ENCODE measurements around the gene RIT1.

- TF ChIP-seq CTCF (conservative IDR thresholded peaks at IDR 0.05; ENCODE audit: low read length) (no peak), EZH2phosphoT487 (IDR thresholded peaks at IDR 0.05; ENCODE audit: borderline replicate concordance) (no peak)
Measured at GRCh38 chr1:155934097-155934935, 23.2 kb upstream of the RIT1 start, which contains the start of gene KHDC4.
